ENCODE data around the gene DHX16. TPM values are rescaled to one million over a fixed set of nuclear protein-coding genes. Genes with fewer than 3 reads are reported as not detected.

Gene DHX16
- total and polyA plus RNA-seq, 2 donors (not counting 1 experiment from before 2014, with no cell fraction given), result 51.1 to 71.7 TPM

- Mint-ChIP-seq H3K27me3 (no peaks in the 10 kb centered on the region), H3K9me3 (ENCODE audit: insufficient read depth) (no peaks in the 10 kb centered on the region), H3K4me3 (no peak overlapping the region), H3K27ac (no peak overlapping the region), H3K4me1 (no peaks in the 10 kb centered on the region)
- no peak for DNase-seq
- H4K20me1 ChIP-seq (ENCODE audit: control insufficient read depth, insufficient read depth, low read length, poor library complexity, severe bottlenecking), result no peaks in the 10 kb centered on the region
- ATAC-seq (ENCODE audit: low read depth), result no peak
- CTCF ChIA-PET, result interaction anchor here (1.8 to 4.1 kb wide), 2 partner anchors 17 to 27 kb away, joined by 4 to 15 read pairs; no protein-coding TSS in a partner anchor
- no peaks in the 10 kb centered on the region for H3K9me3 ChIP-seq (ENCODE audit: control extremely low read depth in 1 of 3, control insufficient read depth in 2 of 3, insufficient read depth in 1 of 3, low read length in 2 of 3)
- H3K79me2 ChIP-seq (ENCODE audit: control insufficient read depth, insufficient read depth, low read length), result peaks cover 5% of the 10 kb centered on the region
- no peaks in the 10 kb centered on the region for H3K4me1 ChIP-seq (ENCODE audit: control insufficient read depth in 2 of 2, insufficient read depth in 2 of 2, low read length in 2 of 2)
- H3K4me3 ChIP-seq (ENCODE audit: control extremely low read depth in 1 of 5, extremely low read depth in 1 of 5, insufficient read depth in 1 of 5, low read depth in 2 of 5, low read length in 4 of 5), result no peak overlapping the region
- H2AFZ ChIP-seq (ENCODE audit: insufficient read depth, low read depth, low read length, poor library complexity, severe bottlenecking), result no peak overlapping the region
- H3K9ac ChIP-seq (ENCODE audit: low read length), result no peak overlapping the region
- H3K27me3 ChIP-seq (replicated peaks in 1 of 4; ENCODE audit: control extremely low read depth in 1 of 4, control insufficient read depth in 3 of 4, insufficient read depth in 4 of 4, low read length in 3 of 4), result no peaks in the 10 kb centered on the region
- POLR2A ChIA-PET, result no interaction called here
- no peak overlapping the region for H3K4me2 ChIP-seq (replicated peaks; ENCODE audit: low read depth, low read length, poor library complexity, severe bottlenecking)
- H3K27ac ChIP-seq (ENCODE audit: low read length in 2 of 2), result no peak overlapping the region
- TF ChIP-seq CTCF (IDR thresholded peaks at IDR 0.05), result no peak
- no peak for TF ChIP-seq EZH2 (IDR thresholded peaks at IDR 0.05; ENCODE audit: borderline replicate concordance, insufficient read depth, low read depth, low read length, poor library complexity, severe bottlenecking)
- intact Hi-C loops (cut with micrococcal nuclease), result no loop called here
- WGBS (ENCODE audit: insufficient coverage), result 100% methylated on average over 4 of the region's 4 CpGs
- H3K36me3 ChIP-seq (replicated peaks in 1 of 2; ENCODE audit: control extremely low read depth in 1 of 2, control insufficient read depth in 1 of 2, extremely low read depth in 1 of 2, insufficient read depth in 2 of 2, low read length in 1 of 2), result peaks cover 3 to 45% of the 10 kb centered on the region in 2 experiments
These were observed 32.8 kb upstream of the DHX16 start for GRCh38 chr6:30705620-30706019.

DNA sequence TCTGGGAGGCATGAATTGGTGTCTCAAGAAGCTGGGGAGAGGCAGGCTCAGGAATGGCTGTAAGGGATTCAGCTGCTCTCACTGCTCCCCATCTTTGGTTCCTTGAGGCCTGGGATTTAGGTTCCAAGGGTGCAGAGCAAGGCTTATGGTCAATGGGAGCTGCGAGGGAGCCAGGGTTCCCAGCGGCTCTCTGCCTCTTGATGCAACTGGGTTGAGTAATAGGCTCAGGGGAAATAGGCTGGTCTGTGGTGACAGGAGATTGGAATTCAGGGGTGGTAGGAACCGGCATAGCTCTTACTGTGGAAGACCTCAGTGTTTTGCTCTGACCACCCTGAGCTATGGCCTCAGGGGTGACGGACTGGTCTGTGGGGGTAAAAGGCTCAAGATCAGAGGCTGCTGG is 31.0 kb upstream of the DHX16 start:
- Mint-ChIP-seq H3K9me3 (ENCODE audit: insufficient read depth) (no peaks in the 10 kb centered on the region), H3K4me1 (no peaks in the 10 kb centered on the region), H3K4me3 (no peak overlapping the region), H3K27ac (no peak overlapping the region), H3K27me3 (no peaks in the 10 kb centered on the region)
- Histone ChIP-seq H3K4me1 (ENCODE audit: control insufficient read depth in 2 of 2, insufficient read depth in 2 of 2, low read length in 2 of 2) (no peaks in the 10 kb centered on the region), H3K27me3 (replicated peaks in 1 of 4; ENCODE audit: control extremely low read depth in 1 of 4, control insufficient read depth in 3 of 4, insufficient read depth in 4 of 4, low read length in 3 of 4) (no peaks in the 10 kb centered on the region), H3K4me2 (replicated peaks; ENCODE audit: low read depth, low read length, poor library complexity, severe bottlenecking) (no peak overlapping the region), H3K36me3 (replicated peaks in 1 of 2; ENCODE audit: control extremely low read depth in 1 of 2, control insufficient read depth in 1 of 2, extremely low read depth in 1 of 2, insufficient read depth in 2 of 2, low read length in 1 of 2) (peaks cover 0 to 37% of the 10 kb centered on the region in 2 experiments), H4K20me1 (ENCODE audit: control insufficient read depth, insufficient read depth, low read length, poor library complexity, severe bottlenecking) (no peaks in the 10 kb centered on the region), H2AFZ (ENCODE audit: insufficient read depth, low read depth, low read length, poor library complexity, severe bottlenecking) (no peak overlapping the region), H3K9ac (ENCODE audit: low read length) (no peak overlapping the region), H3K27ac (ENCODE audit: low read length in 2 of 2) (no peak overlapping the region), H3K4me3 (ENCODE audit: control extremely low read depth in 1 of 5, extremely low read depth in 1 of 5, insufficient read depth in 1 of 5, low read depth in 2 of 5, low read length in 4 of 5) (no peak overlapping the region), H3K9me3 (ENCODE audit: control extremely low read depth in 1 of 3, control insufficient read depth in 2 of 3, insufficient read depth in 1 of 3, low read length in 2 of 3) (no peaks in the 10 kb centered on the region), H3K79me2 (ENCODE audit: control insufficient read depth, insufficient read depth, low read length) (peaks cover 5% of the 10 kb centered on the region)
- WGBS (ENCODE audit: insufficient coverage), result 96% methylated on average over 4 of the region's 4 CpGs
- no peak for DNase-seq
- no peak for ATAC-seq (ENCODE audit: low read depth)
- intact Hi-C loops (cut with micrococcal nuclease), result no loop called here
- ChIA-PET CTCF (interaction anchor here (0.5 to 4.1 kb wide), 4 partner anchors 8 to 25 kb away, joined by 3 to 15 read pairs (median 4); no protein-coding TSS in a partner anchor), POLR2A (interaction anchor here (0.6 kb wide), 2 partner anchors 13 to 105 kb away, joined by 3 to 7 read pairs; partner anchors contain the start of gene MDC1)
- no peak for TF ChIP-seq CTCF (IDR thresholded peaks at IDR 0.05)
- TF ChIP-seq EZH2 (IDR thresholded peaks at IDR 0.05; ENCODE audit: borderline replicate concordance, insufficient read depth, low read depth, low read length, poor library complexity, severe bottlenecking), result no peak
